ENCODE measurements around the gene HEXA.

HEXA gene

GRCh38 chr15:72372361-72372760 is 3.5 kb downstream of the HEXA start:
- TF ChIP-seq EZH2phosphoT487 (conservative IDR thresholded peaks at IDR 0.05; ENCODE audit: low read length) = no peak
- TF ChIP-seq, protein P1, sequence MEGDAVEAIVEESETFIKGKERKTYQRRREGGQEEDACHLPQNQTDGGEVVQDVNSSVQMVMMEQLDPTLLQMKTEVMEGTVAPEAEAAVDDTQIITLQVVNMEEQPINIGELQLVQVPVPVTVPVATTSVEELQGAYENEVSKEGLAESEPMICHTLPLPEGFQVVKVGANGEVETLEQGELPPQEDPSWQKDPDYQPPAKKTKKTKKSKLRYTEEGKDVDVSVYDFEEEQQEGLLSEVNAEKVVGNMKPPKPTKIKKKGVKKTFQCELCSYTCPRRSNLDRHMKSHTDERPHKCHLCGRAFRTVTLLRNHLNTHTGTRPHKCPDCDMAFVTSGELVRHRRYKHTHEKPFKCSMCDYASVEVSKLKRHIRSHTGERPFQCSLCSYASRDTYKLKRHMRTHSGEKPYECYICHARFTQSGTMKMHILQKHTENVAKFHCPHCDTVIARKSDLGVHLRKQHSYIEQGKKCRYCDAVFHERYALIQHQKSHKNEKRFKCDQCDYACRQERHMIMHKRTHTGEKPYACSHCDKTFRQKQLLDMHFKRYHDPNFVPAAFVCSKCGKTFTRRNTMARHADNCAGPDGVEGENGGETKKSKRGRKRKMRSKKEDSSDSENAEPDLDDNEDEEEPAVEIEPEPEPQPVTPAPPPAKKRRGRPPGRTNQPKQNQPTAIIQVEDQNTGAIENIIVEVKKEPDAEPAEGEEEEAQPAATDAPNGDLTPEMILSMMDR (IDR thresholded peaks at IDR 0.05; ENCODE audit: insufficient read depth, low read length, poor library complexity, severe bottlenecking) = no peak
- Histone ChIP-seq H3K27me3 (ENCODE audit: low read length) (no peaks in the 10 kb centered on the region), H3K36me3 (ENCODE audit: low read length) (no peaks in the 10 kb centered on the region), H3K79me2 (ENCODE audit: insufficient read depth, low read length) (peaks cover 67% of the 10 kb centered on the region), H3K9me2 (replicated peaks; ENCODE audit: insufficient read depth, low read length) (no peaks in the 10 kb centered on the region), H3K9me3 (ENCODE audit: insufficient read depth, low read length) (no peaks in the 10 kb centered on the region), H3K9ac (ENCODE audit: low read length) (no peak overlapping the region), H3K4me3 (ENCODE audit: insufficient read depth, low read length, poor library complexity, severe bottlenecking) (no peak overlapping the region), H4K20me1 (ENCODE audit: low read depth, low read length) (no peaks in the 10 kb centered on the region), H3F3A (ENCODE audit: insufficient read depth) (peaks cover 8% of the 10 kb centered on the region; the same call in 1 of the 2 replicates), H3K27ac (ENCODE audit: low read depth, low read length) (no peak overlapping the region), H2AFZ (ENCODE audit: low read depth, low read length, severe bottlenecking) (no peak overlapping the region), H3K4me2 (ENCODE audit: low read depth, low read length, poor library complexity, severe bottlenecking) (no peak overlapping the region)

DNA sequence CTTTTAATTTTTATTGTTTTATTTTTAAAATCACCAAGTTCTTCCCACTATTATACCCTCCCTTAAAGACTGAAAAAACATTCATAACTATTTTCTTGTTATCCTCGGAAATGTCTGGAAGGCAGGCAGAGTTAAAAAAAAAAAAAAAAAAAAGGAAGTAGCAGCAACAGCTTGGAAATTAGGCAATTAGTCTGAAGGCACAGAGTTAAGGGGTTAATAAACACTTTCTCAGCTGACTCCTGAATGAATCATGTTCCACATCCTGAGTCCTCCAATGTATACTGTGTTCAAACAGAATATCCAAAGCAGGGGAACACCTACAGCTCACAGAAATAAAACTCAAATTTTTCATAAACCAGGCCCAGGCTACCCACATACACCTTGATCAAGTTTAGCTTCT is 5.8 kb downstream of the HEXA start:
- Histone ChIP-seq H3K27me3 (ENCODE audit: low read length) (no peaks in the 10 kb centered on the region), H3K4me3 (ENCODE audit: insufficient read depth, low read length, poor library complexity, severe bottlenecking) (no peak overlapping the region), H3K9me3 (ENCODE audit: insufficient read depth, low read length) (no peaks in the 10 kb centered on the region), H3K9ac (ENCODE audit: low read length) (no peak overlapping the region), H2AFZ (ENCODE audit: low read depth, low read length, severe bottlenecking) (no peak overlapping the region), H3K9me2 (replicated peaks; ENCODE audit: insufficient read depth, low read length) (no peaks in the 10 kb centered on the region), H3K4me2 (ENCODE audit: low read depth, low read length, poor library complexity, severe bottlenecking) (no peak overlapping the region), H3K79me2 (ENCODE audit: insufficient read depth, low read length) (peaks cover 65% of the 10 kb centered on the region), H3K36me3 (ENCODE audit: low read length) (no peaks in the 10 kb centered on the region), H3K27ac (ENCODE audit: low read depth, low read length) (no peak overlapping the region), H3F3A (ENCODE audit: insufficient read depth) (no peaks in the 10 kb centered on the region), H4K20me1 (ENCODE audit: low read depth, low read length) (no peaks in the 10 kb centered on the region)
- TF ChIP-seq, protein P1 (IDR thresholded peaks at IDR 0.05; ENCODE audit: insufficient read depth, low read length, poor library complexity, severe bottlenecking) = no peak
- TF ChIP-seq EZH2phosphoT487 (conservative IDR thresholded peaks at IDR 0.05; ENCODE audit: low read length) = no peak

- Histone ChIP-seq H4K20me1 (ENCODE audit: low read depth, low read length) (no peaks in the 10 kb centered on the region), H3K79me2 (ENCODE audit: insufficient read depth, low read length) (peaks cover 58% of the 10 kb centered on the region), H3K9me2 (replicated peaks; ENCODE audit: insufficient read depth, low read length) (no peaks in the 10 kb centered on the region), H3K4me2 (ENCODE audit: low read depth, low read length, poor library complexity, severe bottlenecking) (no peak overlapping the region), H3K36me3 (ENCODE audit: low read length) (no peaks in the 10 kb centered on the region), H3F3A (ENCODE audit: insufficient read depth) (no peaks in the 10 kb centered on the region), H3K9me3 (ENCODE audit: insufficient read depth, low read length) (no peaks in the 10 kb centered on the region), H3K4me3 (ENCODE audit: insufficient read depth, low read length, poor library complexity, severe bottlenecking) (no peak overlapping the region), H3K9ac (ENCODE audit: low read length) (no peak overlapping the region), H3K27ac (ENCODE audit: low read depth, low read length) (no peak overlapping the region), H2AFZ (ENCODE audit: low read depth, low read length, severe bottlenecking) (no peak overlapping the region), H3K27me3 (ENCODE audit: low read length) (no peaks in the 10 kb centered on the region)
- TF ChIP-seq, protein P1 (IDR thresholded peaks at IDR 0.05; ENCODE audit: insufficient read depth, low read length, poor library complexity, severe bottlenecking) = no peak
- no peak for TF ChIP-seq EZH2phosphoT487 (conservative IDR thresholded peaks at IDR 0.05; ENCODE audit: low read length)
Observed at GRCh38 chr15:72368899-72369298, 6.9 kb downstream of the HEXA start.
